WTC11 (cell line): Measurements from ENCODE around the gene DENND1B. TPM values are rescaled to one million over a fixed set of nuclear protein-coding genes. Genes with fewer than 3 reads are reported as not detected.

ENCODE experiments used
- ATAC-seq: fragments of 200-7000 bp; cut with Tn5 transposase; 2 replicates; pipeline ENCODE4 v1.10.0; 2021; ENCODE audit warnings: mild to moderate bottlenecking, moderate library complexity
- CTCF ChIA-PET: fragments of 300-600 bp; sonication (Branson Sonifier 250); formaldehyde crosslinking; loops from one replicate; lab custom pipeline; 2021; ENCODE audit warnings: antibody characterized with exemption; lab: Charles Lee
- POLR2A ChIA-PET: fragments of 350-600 bp; sonication (Branson Sonifier 250); formaldehyde crosslinking; loops from one replicate; lab custom pipeline; 2021; ENCODE audit warnings: antibody characterized with exemption; lab: Charles Lee
- DNase-seq: peaks from one replicate; pipeline ENCODE4 v3.0.0; 2021; ENCODE audit warnings: low spot score
- H3K27ac Mint-ChIP-seq: 2 replicates; pipeline ENCODE4 v1.8.0; 2021; ENCODE audit warnings: mixed read lengths
- H3K27me3 Mint-ChIP-seq: 2 replicates; pipeline ENCODE4 v1.8.0; 2021; ENCODE audit warnings: low read depth, mild to moderate bottlenecking, moderate library complexity, mixed read lengths
- H3K36me3 Mint-ChIP-seq: 2 replicates; pipeline ENCODE4 v1.8.0; 2021; ENCODE audit warnings: mixed read lengths
- H3K4me1 Mint-ChIP-seq: 2 replicates; pipeline ENCODE4 v1.8.0; 2022; ENCODE audit warnings: mixed read lengths
- H3K4me3 Mint-ChIP-seq: 2 replicates; pipeline ENCODE4 v1.8.0; 2021; ENCODE audit warnings: mild to moderate bottlenecking, moderate library complexity, mixed read lengths
- H3K9me3 Mint-ChIP-seq: 2 replicates; pipeline ENCODE4 v1.8.0; 2021; ENCODE audit warnings: mixed read lengths
- AFF4 ChIP-seq: sonication (generic); formaldehyde crosslinking; IDR thresholded peaks from 2 replicates; pipeline ENCODE4 v1.8.1; 2023; ENCODE audit warnings: mild to moderate bottlenecking, missing genetic modification reagents, borderline replicate concordance
- AR ChIP-seq: fragments of 250-450 bp; sonication (Bioruptor Pico); IDR thresholded peaks from 2 replicates; pipeline ENCODE4 v1.9.0; 2021; ENCODE audit warnings: mild to moderate bottlenecking
- ARID4B ChIP-seq: sonication (generic); formaldehyde crosslinking; IDR thresholded peaks from 2 replicates; pipeline ENCODE4 v1.8.0; 2023; ENCODE audit warnings: missing genetic modification reagents, mild to moderate bottlenecking, borderline replicate concordance
- EMX1 ChIP-seq: fragments of 250-450 bp; sonication (Bioruptor Pico); IDR thresholded peaks from 2 replicates; pipeline ENCODE4 v1.8.0; 2021; ENCODE audit warnings: mild to moderate bottlenecking
- ERG ChIP-seq: fragments of 250-450 bp; sonication (Bioruptor Pico); IDR thresholded peaks from 2 replicates; pipeline ENCODE4 v1.8.0; 2021; ENCODE audit warnings: mild to moderate bottlenecking
- JAZF1 ChIP-seq: fragments of 250-450 bp; sonication (Bioruptor Pico); IDR thresholded peaks from 2 replicates; pipeline ENCODE4 v1.9.0; 2021; ENCODE audit warnings: moderate library complexity, mild to moderate bottlenecking, inconsistent platforms
- MAX ChIP-seq: sonication (generic); formaldehyde crosslinking; IDR thresholded peaks from 2 replicates; pipeline ENCODE4 v1.8.0; 2022; ENCODE audit warnings: mild to moderate bottlenecking, missing genetic modification reagents
- MYBL2 ChIP-seq: sonication (generic); formaldehyde crosslinking; IDR thresholded peaks from 2 replicates; pipeline ENCODE4 v1.8.1; 2023; ENCODE audit warnings: mild to moderate bottlenecking, moderate library complexity, missing genetic modification reagents
- NFATC4 ChIP-seq: fragments of 250-450 bp; sonication (Bioruptor Pico); IDR thresholded peaks from 2 replicates; pipeline ENCODE4 v1.9.0; 2021; ENCODE audit warnings: mild to moderate bottlenecking
- NR2C2 ChIP-seq: sonication (generic); formaldehyde crosslinking; IDR thresholded peaks from 2 replicates; pipeline ENCODE4 v1.8.0; 2022; ENCODE audit warnings: mild to moderate bottlenecking, missing genetic modification reagents
- PRRX2 ChIP-seq: fragments of 250-450 bp; sonication (Bioruptor Pico); IDR thresholded peaks from 2 replicates; pipeline ENCODE4 v1.8.0; 2021; ENCODE audit warnings: mild to moderate bottlenecking
- RELA ChIP-seq: sonication (generic); formaldehyde crosslinking; IDR thresholded peaks from 2 replicates; pipeline ENCODE4 v1.8.1; 2022; ENCODE audit warnings: missing genetic modification reagents, mild to moderate bottlenecking, borderline replicate concordance
- ZBTB21 ChIP-seq: sonication (generic); formaldehyde crosslinking; IDR thresholded peaks from 2 replicates; pipeline ENCODE4 v1.8.1; 2023; ENCODE audit warnings: mild to moderate bottlenecking, missing genetic modification reagents, borderline replicate concordance
- ZMAT4 ChIP-seq: fragments of 250-450 bp; sonication (Bioruptor Pico); IDR thresholded peaks from 2 replicates; pipeline ENCODE4 v1.9.0; 2021; ENCODE audit warnings: mild to moderate bottlenecking
- ZNF219 ChIP-seq: sonication (generic); formaldehyde crosslinking; IDR thresholded peaks from 2 replicates; pipeline ENCODE4 v1.8.0; 2023; ENCODE audit warnings: missing genetic modification reagents, mild to moderate bottlenecking, borderline replicate concordance
- ZNF281 ChIP-seq: sonication (generic); formaldehyde crosslinking; IDR thresholded peaks from 2 replicates; pipeline ENCODE4 v1.8.0; 2023; ENCODE audit warnings: mild to moderate bottlenecking, missing genetic modification reagents
- ZNF416 ChIP-seq: fragments of 250-450 bp; sonication (Bioruptor Pico); IDR thresholded peaks from 2 replicates; pipeline ENCODE4 v1.9.0; 2021; ENCODE audit warnings: mild to moderate bottlenecking, inconsistent platforms
- ZSCAN18 ChIP-seq: fragments of 250-450 bp; sonication (Bioruptor Pico); IDR thresholded peaks from 2 replicates; pipeline ENCODE4 v2.1.2; 2022; ENCODE audit warnings: mild to moderate bottlenecking, moderate library complexity
- total RNA-seq: library from RNA; stranded (reverse); gene quantifications from 3 replicates; pipeline ENCODE4 v1.2.3, GENCODE V29; 2021

Gene DENND1B
- total RNA-seq, 1 experiment from 2014 or later: 4.3 TPM

- Mint-ChIP-seq H3K27me3 (no peaks in the 10 kb centered on the region), H3K27ac (no peak overlapping the region), H3K4me1 (no peaks in the 10 kb centered on the region), H3K4me3 (no peak overlapping the region), H3K9me3 (peaks cover 22% of the 10 kb centered on the region), H3K36me3 (peaks cover 11% of the 10 kb centered on the region)
- ATAC-seq (no peak), DNase-seq (no peak)
- POLR2A ChIA-PET: no interaction called here
- CTCF ChIA-PET: no interaction called here
- TF ChIP-seq ERG (CRISPR knock-in tag) (no peak), ARID4B (CRISPR knock-in tag) (no peak), MYBL2 (no peak), RELA (CRISPR knock-in tag) (no peak), ZNF281 (no peak), NFATC4 (CRISPR knock-in tag) (no peak), AFF4 (CRISPR knock-in tag) (no peak), ZSCAN18 (CRISPR knock-in tag) (no peak), EMX1 (CRISPR knock-in tag) (no peak), ZMAT4 (CRISPR knock-in tag) (no peak), ZBTB21 (CRISPR knock-in tag) (no peak), NR2C2 (CRISPR knock-in tag) (no peak), JAZF1 (no peak), PRRX2 (CRISPR knock-in tag) (no peak), ZNF416 (no peak), ZNF219 (CRISPR knock-in tag) (no peak), AR (CRISPR knock-in tag) (no peak), MAX (CRISPR knock-in tag) (no peak)
Observed at GRCh38 chr1:197567442-197567841, 207.8 kb downstream of the DENND1B start.
